ENCODE measurements around the gene SBF1.

SBF1 gene

DNA sequence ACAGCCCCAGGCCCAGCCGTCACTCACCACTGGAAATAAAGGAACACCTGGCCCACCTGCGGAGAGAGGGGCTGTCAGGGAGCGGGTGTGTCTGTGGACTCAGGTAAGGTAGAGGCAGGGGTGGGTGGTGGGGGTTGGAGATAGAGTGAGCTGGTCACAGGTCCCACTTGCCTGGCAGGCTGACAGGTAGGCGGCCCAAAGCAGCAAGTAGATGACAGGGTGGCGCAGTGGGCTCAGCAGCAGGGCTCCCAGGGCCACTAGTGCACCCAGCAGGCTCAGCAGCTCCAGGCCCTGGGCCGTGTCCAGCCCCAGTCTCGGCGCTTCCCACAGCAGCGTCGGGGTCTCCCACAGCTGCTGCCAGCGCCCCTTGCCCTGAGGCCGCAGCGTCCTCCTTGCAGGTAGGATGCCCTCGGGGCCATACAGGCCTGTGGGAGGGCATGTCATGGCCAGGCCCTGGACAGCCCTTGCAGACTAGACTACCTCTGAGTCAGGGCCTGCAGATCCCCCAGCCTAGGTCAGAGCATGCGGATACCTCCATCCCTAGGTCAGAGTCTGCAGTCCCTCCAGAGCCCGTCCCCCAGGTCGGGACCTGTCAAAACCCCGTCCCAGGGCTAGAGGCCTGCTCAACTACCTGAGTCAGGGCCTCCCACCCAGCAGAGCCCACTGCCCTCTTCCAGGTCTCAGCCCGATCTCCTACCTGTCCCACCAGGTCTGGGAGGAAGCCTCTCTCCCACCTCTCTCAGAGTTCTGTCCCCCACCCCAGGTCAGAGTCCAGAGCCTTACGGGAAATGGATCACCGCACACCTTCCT, 32.0 kb upstream of the SBF1 start:
- DNase-seq, result no peak

DNA sequence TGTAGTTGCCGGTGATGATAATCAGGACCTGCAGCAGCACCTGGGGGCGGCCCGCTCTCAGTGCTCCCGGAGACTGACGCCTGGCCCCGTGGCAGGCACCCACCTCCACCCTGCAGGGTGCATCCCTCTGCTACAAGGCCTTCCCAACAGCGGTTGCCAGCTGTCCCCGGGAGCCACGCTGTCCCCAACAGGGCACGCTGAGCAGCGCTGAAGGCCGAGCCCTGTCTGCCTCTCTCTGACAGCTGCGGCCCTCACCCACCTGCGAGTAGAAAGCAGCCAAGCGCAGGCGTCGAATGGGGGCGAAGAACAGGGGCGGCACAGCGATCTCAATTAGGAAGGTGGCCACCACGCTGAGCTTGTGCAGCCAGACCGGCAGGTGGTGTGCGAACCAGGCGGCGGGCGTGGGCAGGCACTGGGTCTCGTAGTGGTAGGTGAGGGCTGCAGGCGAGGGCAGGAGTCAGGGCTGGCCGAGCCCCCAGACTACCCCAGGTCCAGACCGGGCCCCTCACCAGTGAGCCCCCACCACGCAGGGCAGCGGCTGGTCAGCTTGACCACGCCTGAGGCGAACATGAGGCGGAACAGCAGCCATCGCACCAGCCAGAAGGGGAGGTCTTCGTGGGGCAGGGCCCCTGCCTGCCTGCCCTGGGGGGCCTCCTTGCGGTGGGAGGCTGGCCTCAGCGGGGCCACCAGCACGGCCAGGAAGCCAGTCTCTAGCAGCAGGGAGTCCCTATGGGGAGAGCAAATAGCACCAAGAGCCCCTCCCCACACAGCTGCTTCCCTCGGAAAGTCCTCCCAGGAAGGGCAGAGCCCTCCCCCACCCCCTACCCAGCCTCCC, 31.2 kb upstream of the SBF1 start:
- no peak for DNase-seq

DNA sequence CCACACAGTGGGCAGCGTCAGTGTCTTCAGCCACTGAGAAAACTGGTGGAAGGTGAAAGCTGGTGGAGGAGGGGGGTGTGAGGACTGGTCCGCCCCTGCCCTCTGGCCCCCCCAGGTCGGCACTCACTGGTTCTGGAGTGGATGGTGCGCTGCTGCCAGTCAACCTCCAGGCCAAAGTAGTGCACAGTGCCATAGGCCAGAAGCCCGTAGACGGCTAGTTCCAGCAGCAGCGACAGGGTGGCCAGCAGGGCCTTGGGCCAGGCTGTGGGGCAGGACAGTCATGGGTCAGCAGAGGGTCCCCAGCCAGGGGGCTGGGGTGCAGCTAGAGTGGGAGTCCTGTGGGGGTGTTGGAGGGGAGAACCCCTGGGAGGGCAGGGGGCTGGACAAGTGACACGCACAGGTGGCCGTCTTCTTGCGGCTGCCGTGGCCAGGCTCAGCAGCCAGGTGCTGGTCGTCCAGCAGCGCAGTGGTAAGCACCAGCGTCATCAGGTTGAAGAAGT, 30.5 kb upstream of the SBF1 start:
- no peak for DNase-seq

DNA sequence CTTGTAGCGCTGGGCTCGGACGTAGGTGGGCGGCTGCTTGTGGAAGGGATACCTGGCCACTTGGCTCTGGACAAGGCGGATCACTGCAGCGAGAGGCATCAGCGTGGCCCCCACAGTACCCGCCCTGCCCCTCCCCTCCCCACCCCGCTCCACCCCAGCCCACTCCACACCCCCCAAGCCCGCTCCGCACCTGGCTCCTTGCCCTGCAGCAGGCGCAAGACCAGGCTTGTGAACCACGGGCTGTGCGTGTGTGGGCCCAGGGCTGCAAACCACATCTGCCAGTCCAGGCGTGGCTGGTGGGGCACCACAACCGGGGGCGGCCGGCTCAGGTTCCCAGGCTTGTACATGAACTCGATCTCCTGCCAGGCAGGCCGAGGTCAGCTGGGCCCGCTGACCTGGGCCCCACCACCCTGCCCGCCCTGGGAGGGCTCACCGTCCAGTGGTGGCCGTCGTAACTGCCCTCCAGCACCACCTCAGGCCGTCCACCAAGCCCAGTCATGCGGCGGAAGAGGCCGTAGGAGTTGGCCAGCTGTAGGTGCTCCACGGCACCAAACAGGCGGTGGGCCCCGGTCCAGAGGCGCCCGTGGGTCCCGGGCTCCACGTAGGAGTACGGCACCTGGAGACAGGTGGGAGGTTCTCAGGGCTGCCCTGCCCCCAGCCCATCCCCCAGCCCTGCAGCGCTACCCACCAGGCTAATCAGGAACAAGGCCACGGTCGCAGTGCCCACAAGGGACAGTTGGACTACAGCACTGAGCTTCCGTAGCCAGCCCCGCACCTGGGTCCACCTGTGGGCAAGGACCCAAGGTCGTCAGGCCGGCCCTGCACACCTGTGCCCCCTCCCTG, 29.8 kb upstream of the SBF1 start:
- DNase-seq, result no peak

DNA sequence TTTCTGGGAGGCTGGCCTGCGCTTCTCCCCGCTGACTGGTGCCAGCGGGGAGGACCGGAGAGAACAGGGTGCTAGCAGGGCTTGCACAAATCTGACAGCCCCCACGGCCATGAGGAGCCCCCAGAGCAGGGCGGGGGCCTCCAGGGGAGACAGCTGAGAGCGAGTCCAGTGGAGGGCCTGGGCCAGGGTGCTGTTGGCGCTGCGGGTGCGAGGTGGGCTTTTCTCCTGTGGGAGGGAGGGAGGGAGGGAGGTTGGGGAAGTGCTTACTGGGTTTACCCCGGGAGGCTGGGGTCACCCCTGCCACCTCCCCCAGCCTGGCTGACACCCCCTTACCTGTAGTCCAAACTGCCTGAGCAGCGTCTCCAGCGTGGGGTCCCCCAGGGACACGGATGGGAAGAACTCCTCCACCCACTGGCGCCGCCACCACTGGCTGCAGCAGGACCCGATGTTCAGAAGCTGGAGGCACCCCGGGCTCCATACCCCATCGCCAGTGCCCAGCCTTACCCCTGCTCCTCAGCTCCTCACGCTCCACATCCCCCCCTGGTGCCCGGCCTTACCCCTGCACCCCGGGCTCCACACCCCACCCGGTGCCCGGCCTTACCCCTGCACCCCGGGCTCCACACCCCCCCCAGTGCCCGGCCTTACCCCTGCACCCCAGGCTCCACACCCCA, 28.8 kb upstream of the SBF1 start:
- DNase-seq, result no peak

DNA sequence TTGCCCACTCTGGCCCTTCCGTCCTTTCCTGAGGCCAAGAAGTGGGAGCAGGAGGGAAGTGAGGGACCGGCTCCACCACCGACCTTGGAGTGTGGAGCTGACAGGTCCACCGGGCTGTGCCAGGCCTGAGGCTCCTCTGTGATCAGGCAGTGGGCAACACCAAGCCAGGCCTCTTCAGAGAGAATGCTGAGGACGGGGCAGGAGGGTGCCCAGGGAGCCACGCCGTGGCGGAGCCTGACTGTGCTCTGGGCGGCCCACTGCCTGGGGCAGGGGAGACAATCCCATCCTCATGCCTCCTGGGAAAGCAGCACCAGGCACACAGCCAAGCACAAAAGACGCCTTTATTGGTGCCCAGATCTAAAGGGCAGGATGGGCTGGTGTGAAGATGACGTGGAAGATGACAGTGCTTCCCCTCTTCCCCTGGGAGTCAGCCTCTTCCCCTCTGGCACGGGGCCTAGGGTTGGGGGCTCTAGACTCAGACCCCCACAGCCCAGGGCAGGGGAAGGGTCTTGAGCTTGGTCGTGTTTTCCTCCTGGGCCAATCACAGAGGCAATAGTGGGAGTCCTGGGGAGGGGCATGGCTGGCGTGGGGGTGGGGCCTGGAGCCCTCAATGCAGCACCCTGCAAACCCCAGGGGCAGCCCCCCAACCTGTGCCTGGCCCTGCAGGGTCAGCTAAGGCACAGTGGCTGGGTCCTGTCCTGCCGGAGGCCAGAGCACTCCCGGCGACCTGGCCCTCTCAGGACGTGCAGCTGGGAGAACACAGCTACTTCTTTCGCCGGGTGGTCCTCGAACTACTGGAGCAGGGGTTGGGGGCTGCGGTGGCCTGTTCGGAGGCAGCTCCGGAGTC, 28.0 kb upstream of the SBF1 start:
- no peak for DNase-seq

DNA sequence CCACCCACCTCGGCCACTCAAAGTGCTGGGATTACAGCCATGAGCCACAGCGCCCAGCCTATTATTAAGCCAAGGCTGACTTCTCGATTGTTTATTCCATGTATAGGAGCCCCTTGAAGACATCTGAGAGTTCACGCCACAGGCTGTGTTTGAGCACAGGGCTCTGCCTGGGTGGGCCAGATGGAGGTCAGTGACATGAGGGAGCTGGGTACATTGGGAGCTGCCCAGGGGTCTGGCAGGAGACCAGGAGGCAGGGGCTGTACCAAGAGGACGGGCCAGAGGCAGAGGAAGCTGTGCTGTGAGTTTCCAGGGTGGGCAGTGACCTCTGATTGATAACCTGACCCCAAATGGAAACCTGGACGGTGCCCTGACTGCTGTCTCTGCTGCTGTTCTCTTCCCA, 27.3 kb upstream of the SBF1 start:
- DNase-seq, result no peak

DNA sequence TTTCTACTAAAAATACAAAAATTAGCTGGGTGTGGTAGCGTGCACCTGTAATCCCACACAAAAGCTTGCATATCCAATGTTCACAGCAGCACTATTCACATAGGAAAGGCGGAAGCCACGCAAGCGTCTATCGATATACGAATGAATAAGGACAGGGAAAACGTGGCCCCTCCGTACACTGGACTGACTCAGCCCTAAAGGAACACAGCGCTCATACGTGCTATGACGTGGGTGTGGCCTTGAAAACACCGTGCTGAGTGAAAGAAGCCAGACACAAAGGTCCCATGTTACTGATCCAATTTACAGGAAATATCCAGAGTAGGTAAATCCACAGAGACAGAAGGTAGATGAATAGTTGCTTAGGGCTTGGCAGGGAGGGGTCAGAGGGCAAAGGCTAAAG, 25.6 kb upstream of the SBF1 start:
- DNase-seq, result no peak

DNA sequence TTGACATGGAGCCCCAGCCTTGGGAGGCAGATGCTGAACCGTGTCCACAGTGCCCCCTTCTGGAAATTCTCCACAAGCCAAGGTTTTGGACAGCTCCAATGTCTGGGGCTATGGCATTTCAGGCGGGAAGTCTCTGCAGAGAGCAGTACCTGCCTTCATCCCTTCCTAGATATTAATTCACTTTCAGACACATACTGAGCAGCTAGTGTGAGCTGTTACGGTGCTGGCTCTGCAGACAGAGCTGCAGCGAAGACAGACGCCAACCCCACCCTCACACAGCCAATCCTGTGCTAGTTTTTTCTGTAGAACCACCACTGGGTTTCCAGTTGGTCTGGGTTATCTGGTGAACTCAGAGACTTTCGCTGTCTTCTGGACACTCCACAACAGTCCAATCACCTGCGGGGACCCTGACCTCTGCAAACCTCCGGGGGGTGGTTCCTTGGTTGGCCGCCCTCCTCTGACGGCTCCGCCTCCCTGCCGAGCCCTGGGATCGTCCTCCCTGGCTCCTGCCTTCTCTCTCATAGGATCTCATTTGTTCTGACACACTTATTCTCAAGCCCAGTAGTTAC, 23.6 kb upstream of the SBF1 start:
- DNase-seq, result peak; percentile 54

DNA sequence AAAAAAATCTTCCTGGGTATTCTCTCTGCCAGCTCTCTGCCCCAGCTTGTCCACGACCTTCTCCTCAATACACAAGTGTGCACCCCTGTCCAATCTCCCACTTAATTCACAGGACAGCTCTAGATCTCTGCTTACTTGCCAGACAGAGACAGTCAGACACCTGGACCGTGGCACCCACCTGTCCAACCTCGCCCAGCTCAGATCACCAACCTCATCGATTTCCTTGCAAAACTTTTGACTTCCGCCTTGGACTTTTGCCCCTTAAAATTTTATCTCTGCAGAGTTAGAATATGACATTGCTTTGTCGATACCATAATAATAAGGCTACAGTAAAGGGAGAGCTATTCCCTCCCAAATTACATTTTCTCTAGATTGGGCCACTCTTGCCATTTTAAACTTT, 22.3 kb upstream of the SBF1 start:
- no peak for DNase-seq

DNA sequence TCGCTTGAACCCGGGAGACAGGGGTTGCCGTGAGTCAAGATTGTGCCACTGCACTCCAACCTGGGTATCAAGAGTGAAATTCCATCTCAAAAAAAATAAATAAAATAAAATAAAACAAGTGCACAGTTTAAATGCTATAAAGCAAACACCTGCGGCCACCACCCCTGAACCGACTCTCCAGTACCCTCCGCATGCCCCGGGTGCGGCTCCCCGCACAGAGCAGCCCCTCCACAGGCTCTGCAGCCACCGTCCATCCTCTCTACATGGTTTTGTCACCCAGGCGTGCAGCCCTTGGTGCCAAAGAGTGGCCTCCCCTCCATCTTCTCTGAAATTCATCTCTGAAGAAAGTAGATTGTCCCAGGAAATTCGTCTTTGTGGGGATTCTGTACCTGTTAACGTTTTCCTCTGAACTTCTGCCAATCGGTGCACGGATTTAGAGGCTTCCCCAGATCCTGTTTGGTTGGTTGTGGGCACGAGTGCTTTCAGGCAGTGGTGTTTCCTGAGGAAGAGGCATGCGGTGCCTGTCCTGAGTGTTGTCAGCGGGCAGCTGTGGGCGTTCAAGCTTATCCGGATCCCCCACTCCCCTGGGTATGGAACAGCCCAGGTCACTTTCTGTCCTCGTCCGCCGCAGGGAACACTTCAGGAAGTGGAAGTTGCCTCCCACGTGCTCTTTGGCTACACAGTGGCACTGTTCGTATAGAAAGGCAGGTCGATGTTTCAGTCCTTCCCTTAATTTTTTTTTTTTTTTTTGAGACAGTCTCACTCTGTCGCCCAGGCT, 15.9 kb upstream of the SBF1 start:
- DNase-seq, result no peak

DNA sequence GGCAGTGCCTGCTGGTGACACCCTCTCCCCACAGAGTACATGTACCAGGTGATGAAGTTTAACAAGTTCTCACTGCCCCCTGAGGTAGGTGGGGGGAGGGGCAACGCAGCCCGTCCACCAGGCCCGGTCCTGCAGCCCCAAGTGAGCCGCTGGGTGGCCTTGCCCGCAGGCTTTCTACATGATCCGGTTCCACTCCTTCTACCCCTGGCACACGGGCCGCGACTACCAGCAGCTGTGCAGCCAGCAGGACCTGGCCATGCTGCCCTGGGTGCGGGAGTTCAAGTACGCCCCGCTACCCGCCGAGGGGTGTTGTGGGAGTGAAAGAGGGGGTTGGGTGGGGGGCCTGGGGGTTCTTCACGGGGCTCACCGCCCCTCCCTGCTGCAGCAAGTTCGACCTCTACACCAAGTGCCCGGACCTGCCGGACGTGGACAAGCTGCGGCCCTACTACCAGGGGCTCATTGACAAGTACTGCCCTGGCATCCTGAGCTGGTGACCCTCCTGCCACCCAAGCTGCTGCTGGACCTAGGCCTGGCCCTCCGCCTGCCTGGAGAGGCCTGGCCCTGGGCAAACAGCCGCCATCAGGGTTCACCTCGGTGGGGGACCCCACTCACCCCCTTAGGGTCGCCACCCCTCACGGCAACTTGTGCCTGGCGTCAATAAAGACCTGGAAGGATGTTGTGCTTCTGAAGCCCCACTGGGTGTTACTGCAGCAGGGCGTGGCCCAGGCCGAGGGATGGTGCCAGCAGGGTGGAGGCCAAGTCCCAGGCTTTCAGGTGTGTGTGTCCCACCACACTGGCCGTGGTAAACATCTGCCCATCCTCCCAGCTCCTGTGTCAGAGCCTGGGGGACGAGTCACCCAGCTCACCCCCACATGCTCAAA, 14.8 kb upstream of the SBF1 start:
- no peak for DNase-seq

DNA sequence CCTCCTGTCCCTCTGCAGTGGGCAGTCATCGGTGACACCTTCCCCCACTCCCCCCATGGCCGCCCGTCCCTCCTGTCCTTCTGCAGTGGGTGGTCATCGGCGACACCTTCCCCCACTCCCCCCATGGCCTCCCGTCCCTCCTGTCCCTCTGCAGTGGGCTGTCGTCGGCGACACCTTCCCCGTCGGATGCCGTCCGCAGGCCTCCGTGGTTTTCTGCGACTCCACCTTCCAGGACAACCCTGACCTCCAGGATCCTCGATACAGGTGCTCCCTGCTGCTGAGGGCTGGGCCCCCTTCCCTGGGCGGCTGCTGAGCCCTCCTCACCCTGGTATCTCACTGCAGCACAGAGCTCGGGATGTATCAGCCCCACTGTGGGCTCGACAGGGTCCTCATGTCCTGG, 14.1 kb upstream of the SBF1 start:
- DNase-seq, result no peak

DNA sequence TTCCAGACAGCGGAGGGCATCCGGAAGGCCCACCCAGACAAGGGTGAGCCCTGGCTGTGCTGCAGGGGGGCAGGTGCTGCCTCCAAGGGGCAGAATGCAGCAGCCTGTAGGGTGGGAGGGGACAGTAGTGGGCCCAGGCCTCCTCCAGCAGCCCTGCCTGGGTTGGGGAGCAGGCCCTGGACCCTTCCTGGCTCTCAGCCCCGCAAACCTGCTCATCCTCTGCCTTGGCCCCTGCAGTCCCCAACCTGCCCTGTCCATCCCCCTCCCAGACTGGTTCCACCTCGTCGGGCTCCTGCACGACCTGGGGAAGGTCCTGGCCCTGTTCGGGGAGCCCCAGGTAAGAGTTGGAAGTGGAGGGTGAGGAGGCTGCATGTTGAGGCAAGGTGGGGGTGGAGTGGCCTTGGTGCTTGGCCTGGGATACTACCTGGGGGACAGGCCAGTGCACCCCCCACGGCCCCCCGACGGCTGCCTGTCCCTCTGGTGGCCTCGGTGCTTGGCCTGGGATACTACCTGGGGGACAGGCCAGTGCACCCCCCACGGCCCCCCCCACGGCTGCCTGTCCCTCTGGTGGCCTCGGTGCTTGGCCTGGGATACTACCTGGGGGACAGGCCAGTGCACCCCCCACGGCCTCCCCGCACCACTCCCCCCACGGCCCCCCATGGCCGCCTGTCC, 13.3 kb upstream of the SBF1 start:
- no peak for DNase-seq

DNA sequence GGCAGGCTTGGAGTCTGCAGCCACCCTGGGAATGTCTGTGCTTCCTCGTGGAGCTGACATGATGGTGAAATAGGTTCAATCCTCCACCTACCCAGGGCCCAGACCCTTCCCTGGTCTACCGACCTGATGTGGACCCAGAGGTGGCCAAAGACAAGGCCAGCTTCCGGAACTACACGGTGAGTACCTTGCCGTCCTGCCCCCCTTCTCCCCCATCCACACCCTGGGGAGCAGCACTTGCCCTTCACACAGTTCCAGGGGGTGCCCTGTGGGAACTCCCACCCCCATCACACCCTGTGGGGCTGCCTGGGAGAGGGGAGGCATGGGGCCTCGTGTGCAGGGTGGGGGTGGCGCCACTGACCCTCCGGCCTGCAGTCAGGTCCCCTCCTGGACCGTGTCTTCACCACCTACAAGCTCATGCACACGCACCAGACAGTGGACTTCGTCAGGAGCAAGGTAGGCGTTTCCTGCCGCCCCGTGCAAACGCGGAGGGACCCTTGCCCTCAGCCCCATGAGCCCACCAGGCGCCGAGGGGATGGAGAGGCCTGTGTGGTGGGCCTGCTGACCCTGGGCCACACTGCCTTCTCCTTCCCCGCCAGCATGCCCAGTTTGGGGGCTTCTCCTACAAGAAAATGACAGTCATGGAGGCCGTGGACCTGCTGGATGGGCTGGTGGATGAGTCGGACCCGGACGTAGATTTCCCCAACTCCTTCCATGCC, 12.6 kb upstream of the SBF1 start:
- no peak for DNase-seq

DNA sequence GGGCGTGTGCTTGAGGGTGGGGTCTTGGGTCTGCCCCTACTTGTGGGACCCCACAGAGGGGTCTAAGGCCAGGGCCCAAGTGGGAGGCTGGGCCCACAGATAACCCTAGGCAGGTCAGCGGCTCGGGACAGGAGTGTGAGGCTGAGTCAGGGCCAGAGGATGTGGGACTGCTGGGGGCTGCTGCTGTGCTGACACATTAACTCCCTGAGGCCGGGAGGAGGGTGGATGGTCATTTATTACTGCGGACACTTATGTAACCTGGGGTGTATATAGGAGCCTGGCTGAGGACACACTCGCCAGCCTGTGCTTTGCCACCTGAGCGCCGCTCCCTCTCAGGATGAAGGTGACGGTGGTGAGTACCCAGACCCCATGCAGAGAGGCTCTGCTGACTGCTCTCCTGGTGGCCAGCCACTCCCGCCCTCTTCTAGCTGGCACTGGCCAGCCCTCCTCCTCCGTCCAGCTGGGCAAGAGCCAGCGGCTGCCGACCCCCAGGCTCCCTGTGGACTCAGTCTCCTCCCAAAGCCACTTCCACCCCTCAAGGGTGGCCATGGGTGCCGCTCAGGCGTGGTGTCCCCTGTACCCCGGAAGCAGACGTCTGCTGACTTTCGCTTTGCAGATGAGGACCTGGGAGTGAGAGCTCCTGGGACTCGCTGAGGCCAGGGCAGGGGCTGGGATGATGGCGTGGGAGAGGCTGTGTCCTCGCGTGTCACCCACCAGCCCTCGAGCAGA, 11.9 kb upstream of the SBF1 start, which contains the start of gene MIOX:
TSS of gene MIOX (plus strand) at position 299 of the 729 bp plus-strand sequence. CDS start at position 338, 39 bp downstream.
- DNase-seq, result no peak

Data from activated CD4-positive, alpha-beta T cell treated with anti-CD3 and anti-CD28 coated beads for 1 hour (primary cell).